ENCODE results near the gene NUDT7. TPM values are rescaled to one million over a fixed set of nuclear protein-coding genes. Genes with fewer than 3 reads are reported as not detected.

NUDT7 gene
- total and polyA plus RNA-seq, 9 of the 15 experiments (the other 6 are each of a cell fraction or from before 2014, with no cell fraction given), result 5.6 to 24.2 (median 10.5) TPM

- TF ChIP-seq ZNF592 (IDR thresholded peaks at IDR 0.05) (no peak), ZNF347 (CRISPR knock-in tag; IDR thresholded peaks at IDR 0.05; ENCODE audit: low read depth) (no peak), BHLHE40 (IDR thresholded peaks at IDR 0.05; ENCODE audit: low read length) (no peak), RNF219 (CRISPR knock-in tag; IDR thresholded peaks at IDR 0.05) (no peak), CLOCK (CRISPR knock-in tag; IDR thresholded peaks at IDR 0.05; ENCODE audit: borderline replicate concordance) (no peak)
Observed at GRCh38 chr16:77781091-77781490, 58.8 kb downstream of the NUDT7 start (continued).

Measured in K562 (cell line).